Coronary artery (tissue), 2 donors: ENCODE data around the gene SGMS1.

Source experiments
- DNase-seq: peaks from one replicate; pipeline ENCODE4 v3.0.0-alpha.2; 2017; ENCODE audit warnings: low spot score
- H3K27ac ChIP-seq, 2 donors: fragments of 200-600 bp; sonication (generic); one replicate each; pipeline ENCODE4 v1.5.1; 2016 to 2019
- H3K4me3 ChIP-seq: fragments of 200-600 bp; sonication (generic); 2 replicates; pipeline ENCODE4 v1.5.1; 2016; ENCODE audit warnings: mild to moderate bottlenecking, moderate library complexity
- TF ChIP-seq, protein P1 (sequence below): fragments of 200-600 bp; sonication (generic); IDR thresholded peaks from one replicate; pipeline ENCODE4 v1.5.1; 2019; ENCODE audit warnings: antibody characterized with exemption

The SGMS1 gene

DNA sequence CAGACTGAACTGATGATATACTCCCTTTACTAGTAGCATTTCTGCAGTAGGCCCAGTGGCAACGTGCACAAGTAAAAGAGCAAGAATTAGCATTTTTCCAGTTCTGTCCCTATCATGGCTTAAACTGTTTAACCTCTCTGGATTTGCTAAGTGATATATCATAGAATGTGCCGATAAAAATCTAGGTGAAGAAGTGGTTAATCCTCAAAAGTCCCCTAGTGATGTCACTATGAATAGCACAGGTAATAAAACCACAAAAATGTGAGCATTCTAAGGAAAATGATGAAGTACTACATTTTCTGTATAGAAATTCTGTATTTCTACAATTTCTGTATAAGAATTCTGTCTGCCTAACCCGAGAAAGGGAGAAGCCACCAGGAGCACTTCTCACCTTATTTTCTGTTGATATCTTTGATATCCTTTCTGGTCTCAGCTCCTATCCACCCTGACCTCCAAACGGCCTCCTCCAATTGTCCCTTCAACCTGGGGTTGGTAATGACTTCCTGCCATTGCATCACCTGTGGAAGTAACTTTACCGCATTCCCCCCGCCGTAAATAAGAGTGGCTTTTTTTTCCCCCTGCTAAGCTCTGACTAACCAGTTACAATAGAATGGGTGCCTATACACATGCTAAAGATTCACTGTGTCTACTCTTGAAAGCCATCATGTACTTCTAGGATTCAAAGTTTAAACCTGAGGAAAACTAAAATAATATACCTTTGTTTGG is 216.5 kb downstream of the SGMS1 start:
- H3K4me3 ChIP-seq, result no peak overlapping the region
- H3K27ac ChIP-seq, result no peak overlapping the region
- TF ChIP-seq, protein P1, sequence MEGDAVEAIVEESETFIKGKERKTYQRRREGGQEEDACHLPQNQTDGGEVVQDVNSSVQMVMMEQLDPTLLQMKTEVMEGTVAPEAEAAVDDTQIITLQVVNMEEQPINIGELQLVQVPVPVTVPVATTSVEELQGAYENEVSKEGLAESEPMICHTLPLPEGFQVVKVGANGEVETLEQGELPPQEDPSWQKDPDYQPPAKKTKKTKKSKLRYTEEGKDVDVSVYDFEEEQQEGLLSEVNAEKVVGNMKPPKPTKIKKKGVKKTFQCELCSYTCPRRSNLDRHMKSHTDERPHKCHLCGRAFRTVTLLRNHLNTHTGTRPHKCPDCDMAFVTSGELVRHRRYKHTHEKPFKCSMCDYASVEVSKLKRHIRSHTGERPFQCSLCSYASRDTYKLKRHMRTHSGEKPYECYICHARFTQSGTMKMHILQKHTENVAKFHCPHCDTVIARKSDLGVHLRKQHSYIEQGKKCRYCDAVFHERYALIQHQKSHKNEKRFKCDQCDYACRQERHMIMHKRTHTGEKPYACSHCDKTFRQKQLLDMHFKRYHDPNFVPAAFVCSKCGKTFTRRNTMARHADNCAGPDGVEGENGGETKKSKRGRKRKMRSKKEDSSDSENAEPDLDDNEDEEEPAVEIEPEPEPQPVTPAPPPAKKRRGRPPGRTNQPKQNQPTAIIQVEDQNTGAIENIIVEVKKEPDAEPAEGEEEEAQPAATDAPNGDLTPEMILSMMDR, result no peak
- no peak for DNase-seq

DNA sequence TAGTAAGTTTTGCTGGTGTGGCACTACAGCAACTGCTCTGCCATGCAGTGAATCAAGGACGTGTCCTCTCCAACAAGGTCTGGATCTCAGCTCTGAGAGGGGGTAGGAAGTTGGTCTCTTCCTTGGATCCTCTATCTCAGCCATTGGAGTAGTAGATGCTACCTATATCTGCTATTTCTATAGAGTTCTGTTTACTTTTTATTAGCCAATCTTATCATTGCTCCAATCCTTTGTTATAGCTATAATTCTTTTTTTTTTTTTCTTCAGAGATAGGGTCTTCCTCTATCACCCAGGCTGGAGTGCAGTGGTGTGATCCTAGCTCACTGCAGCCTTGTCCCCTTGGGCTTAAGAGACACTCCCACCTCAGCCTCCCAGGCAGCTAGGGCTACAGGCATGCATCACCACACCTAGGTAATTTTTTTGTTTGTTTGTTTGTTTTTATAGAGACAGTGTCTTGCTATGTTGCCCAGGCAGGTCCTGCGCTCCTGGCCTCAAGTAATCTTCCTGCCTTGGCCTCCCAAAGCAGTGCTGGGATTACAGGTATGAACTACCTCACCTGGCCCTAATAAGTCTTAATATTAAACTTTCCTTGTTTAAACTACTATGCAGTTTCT is 217.2 kb downstream of the SGMS1 start:
- TF ChIP-seq, protein P1, result no peak
- no peak for DNase-seq
- Histone ChIP-seq H3K4me3 (no peak overlapping the region), H3K27ac (no peak overlapping the region)

DNA sequence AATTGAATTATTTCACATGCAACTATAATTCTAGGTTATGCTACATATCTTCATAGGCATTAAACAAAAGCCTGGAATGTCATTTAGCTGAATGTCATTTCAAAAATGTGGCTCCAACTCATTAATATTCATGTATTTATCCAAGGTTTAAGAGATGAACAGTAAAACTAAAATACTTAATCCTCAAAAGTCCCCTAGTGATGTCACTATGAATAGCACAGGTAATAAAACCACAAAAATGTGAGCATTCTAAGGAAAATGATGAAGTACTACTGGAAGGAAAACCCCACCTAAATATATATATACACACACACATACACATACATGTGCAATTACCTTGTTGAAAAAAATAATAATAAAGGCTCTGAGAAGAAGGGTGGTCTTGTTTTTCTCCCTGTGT is 218.0 kb downstream of the SGMS1 start:
- TF ChIP-seq, protein P1, result no peak
- no peak overlapping the region for H3K27ac ChIP-seq
- H3K4me3 ChIP-seq, result no peak overlapping the region

DNA sequence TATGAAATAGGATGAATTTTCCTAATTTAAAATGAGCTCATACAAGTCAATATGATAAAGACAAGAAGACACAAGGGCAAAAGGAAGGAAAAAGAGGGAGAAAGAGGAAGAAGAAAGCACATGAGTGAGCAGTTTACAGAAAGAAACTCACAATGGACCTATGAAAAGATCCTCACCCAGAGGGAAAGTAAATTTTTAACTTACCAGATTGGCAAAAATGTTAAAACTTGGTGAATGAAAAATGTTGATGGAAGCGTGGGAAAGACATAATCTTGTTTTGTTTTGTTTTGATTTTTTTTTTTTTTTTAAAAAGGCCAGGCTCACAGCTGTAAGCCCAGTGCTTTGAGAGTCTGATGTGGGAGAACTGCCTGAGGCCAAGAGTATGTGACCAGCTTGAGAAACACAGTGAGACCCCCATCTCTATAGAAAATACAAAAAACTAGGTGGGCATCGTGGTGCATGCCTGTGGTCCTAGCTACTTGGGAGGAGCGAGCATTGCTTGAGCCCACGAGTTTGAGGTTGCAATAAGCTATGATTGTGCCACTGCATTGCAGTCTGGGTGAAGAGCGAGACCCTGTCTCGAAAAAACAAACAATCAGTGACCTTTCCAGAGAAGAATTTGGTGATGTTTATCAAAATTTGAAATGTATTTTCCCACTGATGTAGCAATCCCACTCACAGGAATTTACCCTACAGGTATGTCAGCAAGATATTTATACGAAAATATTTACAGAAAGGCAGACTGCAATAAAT is 219.6 kb downstream of the SGMS1 start:
- Histone ChIP-seq H3K4me3 (no peak overlapping the region), H3K27ac (no peak overlapping the region)
- TF ChIP-seq, protein P1, result no peak
- no peak for DNase-seq

More for the DNA sequence above, 218.0 kb downstream of the SGMS1 start:
- no peak for DNase-seq

DNA sequence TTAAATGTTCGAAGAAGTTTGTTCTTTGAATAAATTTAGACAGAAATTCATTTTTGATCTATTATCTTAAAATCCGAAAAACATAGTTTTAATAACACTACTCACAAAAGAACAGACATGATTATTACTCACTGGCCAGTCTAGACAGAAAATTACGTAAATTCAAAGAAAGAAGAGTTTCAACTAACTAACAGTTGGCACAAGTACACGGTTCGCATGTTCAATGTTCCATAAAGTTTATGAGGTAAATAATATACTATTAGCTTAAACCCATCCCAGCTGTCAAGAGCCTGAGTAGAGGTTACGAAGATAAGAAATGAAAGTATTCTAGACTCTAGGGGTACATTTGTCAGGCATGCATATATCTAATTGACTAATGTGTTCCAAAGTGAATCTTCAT is 220.7 kb downstream of the SGMS1 start:
- TF ChIP-seq, protein P1, result no peak
- Histone ChIP-seq H3K4me3 (no peak overlapping the region), H3K27ac (no peak overlapping the region)
- no peak for DNase-seq

DNA sequence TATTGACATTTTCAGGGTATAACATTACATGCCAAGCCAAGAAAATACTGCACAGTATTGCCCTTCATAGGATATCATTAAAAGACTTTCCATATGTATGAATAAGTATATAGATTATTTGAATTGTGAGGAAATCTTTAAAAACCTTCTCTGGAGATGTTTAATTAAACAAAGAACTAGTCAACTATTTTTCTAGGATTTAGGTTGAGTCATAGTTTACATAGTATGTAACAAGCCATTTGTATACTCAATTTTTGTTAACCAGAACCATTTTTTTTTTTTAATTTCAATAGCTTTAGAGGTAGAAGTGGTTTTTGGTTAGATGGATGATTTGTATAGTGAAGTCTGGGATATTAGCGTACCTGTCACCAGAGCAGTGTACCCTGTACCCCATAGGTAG is 221.3 kb downstream of the SGMS1 start:
- TF ChIP-seq, protein P1, result no peak
- H3K27ac ChIP-seq, result no peak overlapping the region
- DNase-seq, result no peak
- no peak overlapping the region for H3K4me3 ChIP-seq
